ENCODE data around the gene TMEM175.
A peak's percentile ranks its signal among the peaks of the same experiment; 100 is the strongest.
"Not testable (repeated sequence)": the region's sequence is repeated elsewhere in the genome, so short reads cannot be mapped to it uniquely, and the experiment has no call there.

Gene TMEM175

DNA sequence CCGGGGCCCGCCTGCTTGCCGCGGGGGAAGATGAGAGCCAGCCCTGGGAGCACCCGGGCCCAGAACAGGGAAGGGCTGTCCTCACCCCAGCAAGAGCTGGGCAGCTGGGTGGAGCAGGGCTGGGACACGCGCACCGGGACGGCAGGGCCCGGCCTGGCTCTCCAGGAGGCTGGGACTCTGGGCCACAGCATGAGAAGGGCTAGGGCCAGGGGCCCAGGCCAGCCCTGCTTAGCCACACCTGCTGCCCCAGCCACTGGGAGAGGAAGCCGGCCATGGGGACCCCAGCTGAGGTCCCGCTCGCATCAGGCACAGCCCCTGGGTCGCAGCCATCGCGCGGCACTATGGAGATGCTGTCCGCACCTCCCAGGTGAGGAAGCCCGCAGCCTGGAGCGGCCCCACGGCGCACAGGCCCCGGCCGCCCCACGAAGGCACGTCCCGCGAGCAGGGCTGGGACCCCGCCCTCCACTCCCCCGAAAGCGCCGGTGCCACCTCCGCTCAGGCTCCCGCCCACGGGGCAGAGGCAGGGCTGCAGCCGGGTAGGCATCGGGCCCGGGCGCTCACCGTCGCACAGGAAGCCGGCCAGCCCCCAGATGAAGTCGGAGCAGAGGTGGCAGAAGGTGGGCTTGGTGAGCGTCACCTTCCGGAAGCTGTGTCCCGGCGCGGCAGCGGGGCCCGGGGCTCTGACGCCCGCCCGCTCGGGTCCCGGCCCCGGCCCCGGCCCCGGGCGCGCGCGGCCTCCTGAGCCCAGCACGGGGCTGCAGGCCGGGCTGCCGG is 40.6 kb downstream of the TMEM175 start:
- peak overlapping the region; percentile 68 for H3K9ac ChIP-seq (ENCODE audit: low read depth, low read length, poor library complexity, severe bottlenecking)

DNA sequence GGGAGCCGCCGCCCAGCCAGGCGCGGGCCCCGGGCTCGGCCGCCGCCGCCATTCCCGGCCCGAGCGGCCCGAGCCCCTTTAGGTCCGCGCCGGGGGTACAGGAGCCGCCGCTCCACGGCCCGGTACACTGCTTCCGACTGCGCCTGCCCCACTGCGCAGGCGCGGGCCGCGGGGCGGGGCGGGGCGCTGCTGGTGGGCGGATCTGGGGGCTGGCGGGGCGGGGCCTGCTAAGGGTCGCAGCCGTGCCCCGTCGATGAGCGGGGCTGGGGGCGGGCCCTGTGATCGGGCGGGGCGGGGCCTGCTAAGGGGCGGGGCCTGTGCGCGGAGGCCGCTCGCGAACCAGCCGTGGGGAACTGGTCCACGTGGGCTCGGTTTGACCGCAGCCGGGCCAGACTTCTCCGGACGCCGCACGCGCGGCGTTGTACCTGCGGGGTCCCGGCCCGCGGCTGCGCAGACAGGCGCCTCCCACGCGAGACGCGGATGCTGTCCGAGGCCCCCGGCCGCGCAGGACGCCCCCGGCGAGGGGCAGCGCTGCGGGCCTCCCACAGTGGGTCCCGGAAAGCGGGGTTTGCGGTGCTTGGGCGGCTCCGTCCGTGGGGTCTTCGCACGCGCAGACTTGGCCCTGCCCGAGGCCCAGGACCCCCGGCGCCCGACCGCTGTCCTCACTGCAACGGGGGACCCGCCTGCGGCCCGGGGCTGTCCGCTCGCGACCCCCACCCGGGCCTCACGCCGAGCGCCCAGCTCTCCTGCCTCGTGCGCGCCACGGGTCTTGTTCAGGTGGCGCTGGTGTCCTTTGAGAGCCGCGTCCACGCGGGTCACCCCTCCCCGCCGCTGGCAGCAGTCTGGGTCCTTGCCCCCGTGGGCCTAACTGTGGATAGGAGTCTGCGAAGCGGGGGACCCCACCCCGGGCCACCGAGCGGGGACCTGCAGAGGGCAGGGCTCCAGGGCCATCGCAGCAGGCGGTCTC is 41.5 kb downstream of the TMEM175 start, which contains the start of gene DGKQ:
DGKQ (minus strand) TSS at position 139 of the 967 bp plus-strand sequence; CDS start at position 52, 87 bp downstream.
- H3K9ac ChIP-seq (ENCODE audit: low read depth, low read length, poor library complexity, severe bottlenecking) = peak within 1 kb of the TSS; percentile 68
- H3K79me2 ChIP-seq (ENCODE audit: insufficient read depth, low read length) = peaks cover 11% of the 10 kb centered on the region; the same call in 1 of the 2 replicates
- H3K4me1 ChIP-seq (ENCODE audit: insufficient read depth, low read length, poor library complexity, severe bottlenecking) = peaks cover 32% of the 10 kb centered on the region
- TF ChIP-seq EZH2phosphoT487 (IDR thresholded peaks at IDR 0.05; ENCODE audit: borderline replicate concordance) = no peak
- TF ChIP-seq, protein P1, sequence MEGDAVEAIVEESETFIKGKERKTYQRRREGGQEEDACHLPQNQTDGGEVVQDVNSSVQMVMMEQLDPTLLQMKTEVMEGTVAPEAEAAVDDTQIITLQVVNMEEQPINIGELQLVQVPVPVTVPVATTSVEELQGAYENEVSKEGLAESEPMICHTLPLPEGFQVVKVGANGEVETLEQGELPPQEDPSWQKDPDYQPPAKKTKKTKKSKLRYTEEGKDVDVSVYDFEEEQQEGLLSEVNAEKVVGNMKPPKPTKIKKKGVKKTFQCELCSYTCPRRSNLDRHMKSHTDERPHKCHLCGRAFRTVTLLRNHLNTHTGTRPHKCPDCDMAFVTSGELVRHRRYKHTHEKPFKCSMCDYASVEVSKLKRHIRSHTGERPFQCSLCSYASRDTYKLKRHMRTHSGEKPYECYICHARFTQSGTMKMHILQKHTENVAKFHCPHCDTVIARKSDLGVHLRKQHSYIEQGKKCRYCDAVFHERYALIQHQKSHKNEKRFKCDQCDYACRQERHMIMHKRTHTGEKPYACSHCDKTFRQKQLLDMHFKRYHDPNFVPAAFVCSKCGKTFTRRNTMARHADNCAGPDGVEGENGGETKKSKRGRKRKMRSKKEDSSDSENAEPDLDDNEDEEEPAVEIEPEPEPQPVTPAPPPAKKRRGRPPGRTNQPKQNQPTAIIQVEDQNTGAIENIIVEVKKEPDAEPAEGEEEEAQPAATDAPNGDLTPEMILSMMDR (conservative IDR thresholded peaks at IDR 0.05; ENCODE audit: low read length) = no peak
- no peaks in the 10 kb centered on the region for H3F3A ChIP-seq (ENCODE audit: low read depth)
- H3K27me3 ChIP-seq (ENCODE audit: insufficient read depth, low read length, poor library complexity, severe bottlenecking) = no peaks in the 10 kb centered on the region
- H3K4me2 ChIP-seq (ENCODE audit: low read depth, low read length, poor library complexity, severe bottlenecking) = peak within 1 kb of the TSS; percentile 87
- no peaks in the 10 kb centered on the region for H4K20me1 ChIP-seq (ENCODE audit: insufficient read depth, low read length, poor library complexity, severe bottlenecking)
- H3K9me3 ChIP-seq (ENCODE audit: insufficient read depth, low read depth, low read length) = no peaks in the 10 kb centered on the region
- H2AFZ ChIP-seq (ENCODE audit: low read length) = peak within 1 kb of the TSS; percentile 87; the same call in 1 of the 2 replicates
- H3K36me3 ChIP-seq (ENCODE audit: insufficient read depth, low read length) = no peaks in the 10 kb centered on the region
- peak within 1 kb of the TSS; percentile 82 for H3K4me3 ChIP-seq (ENCODE audit: low read length, poor library complexity, severe bottlenecking)
- H3K9me2 ChIP-seq (replicated peaks; ENCODE audit: low read depth, low read length) = no peaks in the 10 kb centered on the region

More for the DNA sequence above, 40.6 kb downstream of the TMEM175 start:
- peaks cover 11% of the 10 kb centered on the region; the same call in 1 of the 2 replicates for H3K79me2 ChIP-seq (ENCODE audit: insufficient read depth, low read length)
- peak overlapping the region; percentile 87; the same call in 1 of the 2 replicates for H2AFZ ChIP-seq (ENCODE audit: low read length)
- no peaks in the 10 kb centered on the region for H3K9me2 ChIP-seq (replicated peaks; ENCODE audit: low read depth, low read length)
- peak overlapping the region; percentile 87 for H3K4me2 ChIP-seq (ENCODE audit: low read depth, low read length, poor library complexity, severe bottlenecking)
- H3K27me3 ChIP-seq (ENCODE audit: insufficient read depth, low read length, poor library complexity, severe bottlenecking) = no peaks in the 10 kb centered on the region
- H3K36me3 ChIP-seq (ENCODE audit: insufficient read depth, low read length) = no peaks in the 10 kb centered on the region
- peaks cover 32% of the 10 kb centered on the region for H3K4me1 ChIP-seq (ENCODE audit: insufficient read depth, low read length, poor library complexity, severe bottlenecking)
- peak overlapping the region; percentile 82 for H3K4me3 ChIP-seq (ENCODE audit: low read length, poor library complexity, severe bottlenecking)
- no peaks in the 10 kb centered on the region for H4K20me1 ChIP-seq (ENCODE audit: insufficient read depth, low read length, poor library complexity, severe bottlenecking)
- TF ChIP-seq, protein P1 (conservative IDR thresholded peaks at IDR 0.05; ENCODE audit: low read length) = no peak
- TF ChIP-seq EZH2phosphoT487 (IDR thresholded peaks at IDR 0.05; ENCODE audit: borderline replicate concordance) = no peak
- H3F3A ChIP-seq (ENCODE audit: low read depth) = no peaks in the 10 kb centered on the region
- no peaks in the 10 kb centered on the region for H3K9me3 ChIP-seq (ENCODE audit: insufficient read depth, low read depth, low read length)

DNA sequence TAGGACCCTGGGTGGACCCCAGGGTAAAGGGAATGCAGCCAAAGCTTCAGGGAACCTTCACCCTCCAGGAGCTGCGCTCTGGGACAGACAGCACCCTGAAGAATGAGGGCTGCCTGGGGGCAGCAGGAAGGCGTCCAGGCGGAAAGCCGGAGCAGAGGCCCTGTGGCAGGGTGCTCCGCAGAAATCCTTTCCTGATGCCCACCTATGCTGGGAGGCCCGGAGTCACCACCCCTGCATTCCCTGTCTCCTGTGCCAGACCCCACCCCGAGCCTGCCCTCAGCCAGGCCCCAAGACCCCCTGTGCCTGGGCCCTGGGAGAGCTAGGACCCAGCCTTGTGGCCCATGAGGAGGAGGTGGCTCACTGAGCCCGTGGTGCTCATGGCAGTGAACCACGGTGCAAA is 42.4 kb downstream of the TMEM175 start:
- Histone ChIP-seq H3K79me2 (ENCODE audit: insufficient read depth, low read length) (peaks cover 11% of the 10 kb centered on the region; the same call in 1 of the 2 replicates), H3K36me3 (ENCODE audit: insufficient read depth, low read length) (no peaks in the 10 kb centered on the region), H3F3A (ENCODE audit: low read depth) (no peaks in the 10 kb centered on the region), H3K4me3 (ENCODE audit: low read length, poor library complexity, severe bottlenecking) (no peak overlapping the region), H3K4me2 (ENCODE audit: low read depth, low read length, poor library complexity, severe bottlenecking) (no peak overlapping the region), H3K27me3 (ENCODE audit: insufficient read depth, low read length, poor library complexity, severe bottlenecking) (no peaks in the 10 kb centered on the region), H2AFZ (ENCODE audit: low read length) (no peak overlapping the region), H3K4me1 (ENCODE audit: insufficient read depth, low read length, poor library complexity, severe bottlenecking) (peaks cover 32% of the 10 kb centered on the region), H3K9me2 (replicated peaks; ENCODE audit: low read depth, low read length) (no peaks in the 10 kb centered on the region), H4K20me1 (ENCODE audit: insufficient read depth, low read length, poor library complexity, severe bottlenecking) (no peaks in the 10 kb centered on the region), H3K9me3 (ENCODE audit: insufficient read depth, low read depth, low read length) (no peaks in the 10 kb centered on the region), H3K9ac (ENCODE audit: low read depth, low read length, poor library complexity, severe bottlenecking) (no peak overlapping the region)
- no peak for TF ChIP-seq EZH2phosphoT487 (IDR thresholded peaks at IDR 0.05; ENCODE audit: borderline replicate concordance)
- TF ChIP-seq, protein P1 (conservative IDR thresholded peaks at IDR 0.05; ENCODE audit: low read length) = no peak

DNA sequence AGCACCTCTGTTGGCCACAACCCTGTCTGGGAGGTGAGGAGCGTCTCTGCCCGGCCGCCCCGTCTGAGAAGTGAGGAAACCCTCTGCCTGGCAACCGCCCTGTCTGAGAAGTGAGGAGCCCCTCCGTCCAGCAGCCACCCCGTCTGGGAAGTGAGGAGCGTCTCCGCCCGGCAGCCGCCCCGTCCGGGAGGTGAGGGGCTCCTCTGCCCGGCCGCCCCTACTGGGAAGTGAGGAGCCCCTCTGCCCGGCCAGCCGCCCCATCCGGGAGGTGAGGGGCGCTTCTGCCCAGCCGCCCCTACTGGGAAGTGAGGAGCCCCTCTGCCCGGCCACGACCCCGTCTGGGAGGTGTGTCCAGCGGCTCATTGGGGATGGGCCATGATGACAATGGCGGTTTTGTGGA is 43.8 kb downstream of the TMEM175 start:
- not testable (repeated sequence) for H3K9me3 ChIP-seq (ENCODE audit: insufficient read depth, low read depth, low read length); H2AFZ ChIP-seq (ENCODE audit: low read length); H3K9me2 ChIP-seq (replicated peaks; ENCODE audit: low read depth, low read length); H3K27me3 ChIP-seq (ENCODE audit: insufficient read depth, low read length, poor library complexity, severe bottlenecking); H4K20me1 ChIP-seq (ENCODE audit: insufficient read depth, low read length, poor library complexity, severe bottlenecking); H3K4me3 ChIP-seq (ENCODE audit: low read length, poor library complexity, severe bottlenecking); H3F3A ChIP-seq (ENCODE audit: low read depth); H3K9ac ChIP-seq (ENCODE audit: low read depth, low read length, poor library complexity, severe bottlenecking); H3K36me3 ChIP-seq (ENCODE audit: insufficient read depth, low read length); H3K4me2 ChIP-seq (ENCODE audit: low read depth, low read length, poor library complexity, severe bottlenecking)
- Histone ChIP-seq H3K4me1 (ENCODE audit: insufficient read depth, low read length, poor library complexity, severe bottlenecking) (peaks cover 27% of the 10 kb centered on the region), H3K79me2 (ENCODE audit: insufficient read depth, low read length) (peaks cover 11% of the 10 kb centered on the region; the same call in 1 of the 2 replicates)

All from Loucy (cell line).